T-helper 1 cell treated with Interleukin-12 subunit alpha and Interleukin-12 subunit beta and Interleukin-4 antibody, amounts not matched to agents 30 ng/mL and 1 ng/mL, for 36 hours (primary cell): ENCODE measurements around the gene MIER2. TPM values are rescaled to one million over a fixed set of nuclear protein-coding genes. Genes with fewer than 3 reads are reported as not detected.
"Not testable (repeated sequence)": the region's sequence is repeated elsewhere in the genome, so short reads cannot be mapped to it uniquely, and the experiment has no call there.

Source experiments
- intact Hi-C: fragments of 100-400 bp; cut with micrococcal nuclease; formaldehyde crosslinking; loops from one replicate; pipeline ENCODE4 v1.15.1; 2024
- total RNA-seq: library from RNA; stranded (reverse); gene quantifications from 2 replicates; pipeline ENCODE4 v1.2.3, GENCODE V29; 2022

Gene MIER2
- total RNA-seq = 25.4 and 28.3 TPM in 2 replicates

DNA sequence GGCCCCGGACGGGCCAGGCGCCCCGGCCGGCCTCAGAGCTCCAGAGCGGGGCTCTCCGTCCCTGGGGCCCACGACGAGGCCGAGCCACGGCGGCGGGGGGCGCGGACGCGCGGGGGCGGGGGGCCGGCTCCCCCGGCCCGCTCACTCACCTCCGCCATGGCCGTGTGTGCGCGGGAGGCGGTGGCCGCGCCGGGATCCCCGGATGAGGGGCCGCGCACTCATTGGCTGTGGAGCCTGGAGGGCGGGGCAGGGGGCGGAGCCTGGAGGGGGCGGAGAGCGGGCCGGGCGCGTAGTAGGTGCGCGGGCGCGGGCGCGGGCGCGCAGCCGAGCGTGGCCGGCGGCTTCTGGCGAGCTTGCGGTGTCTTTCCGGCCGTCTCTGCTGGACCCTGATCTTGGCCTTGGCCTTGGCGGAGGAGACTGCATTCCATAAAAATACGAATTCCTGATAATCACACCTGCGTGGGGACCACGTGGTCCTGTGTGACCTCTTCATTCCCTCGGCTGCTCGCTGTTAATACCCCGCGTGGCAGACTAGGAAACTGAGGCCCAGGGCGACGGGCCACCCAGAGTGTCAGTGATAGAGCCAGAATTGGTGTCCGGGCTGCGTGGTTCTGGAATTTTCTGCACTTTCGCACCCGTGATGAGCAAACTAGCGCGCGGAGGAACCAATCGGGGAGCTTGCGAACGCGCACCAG, at the start of gene MIER2:
TSS of gene MIER2 (minus strand) at position 172 of the 695 bp plus-strand sequence. CDS start at position 158, 14 bp downstream.
- intact Hi-C loops = loop anchor here (5.0 kb wide), 1 partner anchor 168 kb away; no protein-coding TSS in a partner anchor

DNA sequence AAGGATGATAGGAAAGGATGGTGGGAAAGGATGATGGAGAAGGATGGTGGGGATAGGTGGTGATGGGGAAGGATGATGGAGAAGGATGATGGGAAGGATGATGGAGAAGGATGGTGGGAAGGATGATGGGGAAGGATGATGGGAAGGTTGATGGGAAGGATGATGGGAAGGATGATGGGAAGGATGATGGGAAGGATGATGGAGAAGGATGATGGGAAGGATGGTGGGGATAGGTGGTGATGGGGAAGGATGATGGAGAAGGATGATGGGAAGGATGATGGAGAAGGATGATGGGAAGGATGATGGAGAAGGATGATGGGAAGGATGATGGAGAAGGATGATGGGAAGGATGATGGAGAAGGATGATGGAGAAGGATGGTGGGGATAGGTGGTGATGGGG, 49.0 kb upstream of the MIER2 start:
- intact Hi-C loops = not testable (repeated sequence)

DNA sequence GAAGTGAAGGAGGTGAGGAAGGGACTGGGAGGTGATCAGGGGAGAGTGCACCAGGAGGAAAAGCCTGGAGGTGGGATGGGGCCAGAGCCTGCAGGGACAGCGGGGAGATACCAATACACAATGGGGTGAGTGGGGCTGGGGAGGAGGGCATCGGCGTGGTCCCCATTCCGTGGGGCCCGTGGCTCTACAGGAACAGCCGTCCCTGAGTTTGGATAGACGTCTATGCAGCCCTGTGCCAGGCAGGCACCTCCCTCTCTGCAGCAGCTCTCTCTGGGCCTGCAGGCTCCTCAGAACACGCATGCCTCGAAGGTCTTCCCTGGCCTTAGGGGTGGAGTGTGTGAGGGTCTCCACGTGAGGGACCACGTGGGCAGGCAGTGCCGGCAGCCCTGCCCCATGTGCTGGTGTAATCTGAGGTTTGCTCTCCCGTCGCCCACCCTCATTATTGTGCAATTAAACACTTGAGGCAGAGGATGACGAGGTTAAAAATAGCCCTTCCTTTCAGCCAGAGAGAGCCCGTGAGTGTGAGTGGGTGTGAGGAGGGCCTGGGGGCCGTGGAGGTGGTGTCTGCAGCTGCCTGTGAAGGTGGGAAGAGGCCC, 47.9 kb upstream of the MIER2 start:
- intact Hi-C loops = no loop called here

DNA sequence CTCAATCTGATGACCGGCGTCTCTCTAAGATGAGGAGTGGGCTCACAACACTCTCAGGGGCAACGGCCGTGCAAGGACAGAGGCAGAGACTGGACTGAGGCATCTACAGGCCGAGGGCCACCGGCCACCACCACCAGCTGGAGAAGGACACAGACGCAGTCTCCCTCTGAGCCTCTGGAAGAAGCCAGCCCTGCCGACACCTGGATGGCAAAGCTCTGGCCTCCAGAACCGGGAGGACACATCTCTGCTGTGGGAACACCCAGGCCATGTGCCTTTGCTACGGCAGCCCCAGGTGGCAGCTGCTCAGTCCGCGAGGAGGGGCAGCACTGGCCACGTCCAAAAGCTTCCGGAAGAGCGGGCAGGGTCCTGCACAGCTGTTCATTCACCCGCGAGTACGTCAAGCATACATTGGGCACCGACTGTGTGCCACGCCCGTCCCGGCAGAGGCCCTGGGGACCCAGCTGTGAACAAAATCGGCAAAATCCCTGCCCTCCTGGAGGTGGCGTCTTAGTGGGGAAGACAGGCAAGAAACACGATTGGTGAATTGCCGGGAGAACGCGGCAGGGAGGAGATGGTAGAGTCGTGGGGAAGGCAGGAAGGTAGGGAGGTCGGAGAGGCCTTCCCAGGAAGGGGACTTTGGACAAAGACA, 47.3 kb upstream of the MIER2 start:
- intact Hi-C loops = no loop called here

DNA sequence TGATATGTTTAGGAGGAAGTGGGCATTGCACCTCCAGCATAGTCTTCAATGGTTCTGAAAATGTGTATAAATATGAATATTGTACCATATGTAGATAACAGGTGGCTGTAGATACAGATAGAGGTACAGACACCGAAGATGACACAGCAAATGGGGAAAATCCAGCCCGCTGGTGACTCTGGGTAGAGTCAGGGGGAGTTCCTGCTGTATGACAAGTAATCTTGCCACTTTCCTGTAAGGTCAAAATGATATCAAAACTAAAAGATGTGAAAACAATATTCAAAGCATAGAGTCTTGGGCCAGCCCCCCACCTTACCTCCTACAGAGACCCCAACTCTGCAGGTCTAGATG, 46.6 kb upstream of the MIER2 start:
- intact Hi-C loops = no loop called here

GRCh38 chr19:390386-391206, 46.0 kb upstream of the MIER2 start:
- intact Hi-C loops = no loop called here

DNA sequence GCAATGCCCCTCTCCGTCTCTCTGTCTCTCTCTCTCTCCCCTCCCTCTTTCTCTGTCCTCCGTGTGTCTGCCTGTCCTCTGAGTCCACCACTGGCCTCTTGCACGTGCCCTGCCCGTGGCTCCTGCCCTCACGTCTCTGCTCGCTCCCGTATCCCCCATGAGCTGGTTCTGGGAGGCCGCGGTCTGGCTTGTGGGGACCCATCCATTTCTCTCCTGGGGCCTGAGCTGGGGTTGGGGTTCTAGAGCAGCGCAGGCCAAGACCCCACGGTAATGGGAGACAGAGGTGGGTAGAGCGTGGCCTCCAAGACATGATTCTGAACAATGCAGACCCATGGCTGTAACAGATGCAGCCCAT, 45.3 kb upstream of the MIER2 start:
- intact Hi-C loops = no loop called here

DNA sequence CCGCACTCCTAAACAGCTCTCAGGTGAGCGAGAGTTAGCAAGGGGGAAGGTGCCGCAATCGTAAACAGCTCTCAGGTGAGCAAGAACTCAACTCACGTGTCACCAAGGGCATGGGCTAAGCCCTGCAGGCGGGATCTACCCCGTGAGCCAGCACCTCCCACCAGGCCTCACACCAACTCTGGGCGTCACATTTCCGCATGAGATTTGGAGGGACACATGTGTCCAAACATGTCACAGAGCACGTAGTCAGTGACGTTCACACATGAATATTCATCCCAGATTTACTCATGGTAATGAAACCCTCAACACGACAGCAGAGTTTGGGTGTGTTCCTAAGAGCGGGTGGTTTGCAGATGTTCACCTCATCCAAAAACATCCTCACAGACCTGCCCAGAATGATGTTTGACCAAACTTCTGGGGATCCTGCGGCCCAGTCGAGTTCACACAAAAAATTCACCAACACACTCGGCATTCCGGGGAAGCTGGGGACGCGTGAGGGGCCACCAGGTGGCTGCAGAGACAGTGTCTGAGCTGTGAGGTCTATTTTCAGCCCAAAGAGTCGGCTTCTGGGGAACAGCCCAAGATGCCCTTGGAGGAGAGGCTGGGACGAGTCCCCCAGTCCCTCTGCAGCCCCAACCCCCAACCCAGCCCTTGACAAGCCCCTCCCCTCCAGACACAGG, 44.8 kb upstream of the MIER2 start:
- intact Hi-C loops = no loop called here

GRCh38 chr19:388691-389090, 44.1 kb upstream of the MIER2 start:
- intact Hi-C loops = no loop called here

DNA sequence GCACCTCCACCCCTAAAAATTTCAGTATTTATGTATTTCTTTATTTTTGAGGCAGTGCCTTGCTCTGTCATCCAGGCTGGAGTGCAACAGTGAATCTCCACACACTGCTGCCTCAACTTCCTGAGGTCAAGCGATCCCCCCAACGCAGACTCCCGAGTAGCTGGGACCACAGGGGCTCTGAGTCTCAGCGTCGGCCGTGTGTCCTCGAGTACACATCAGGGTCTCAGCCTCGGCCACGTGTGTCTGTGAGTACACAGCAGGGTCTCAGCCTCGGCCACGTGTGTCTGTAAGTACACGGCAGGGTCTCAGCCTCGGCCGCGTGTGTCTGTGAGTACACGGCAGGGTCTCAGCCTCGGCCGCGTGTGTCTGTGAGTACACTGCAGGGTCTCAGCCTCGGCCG, 43.2 kb upstream of the MIER2 start:
- intact Hi-C loops = no loop called here

GRCh38 chr19:386632-387301, 42.2 kb upstream of the MIER2 start:
- intact Hi-C loops = not testable (repeated sequence)

- intact Hi-C loops = not testable (repeated sequence)
These were observed 41.6 kb upstream of the MIER2 start for GRCh38 chr19:386189-386588.

GRCh38 chr19:384799-385169, 40.2 kb upstream of the MIER2 start:
- intact Hi-C loops = no loop called here

- intact Hi-C loops = no loop called here
These were observed 39.6 kb upstream of the MIER2 start for GRCh38 chr19:383922-384798.

DNA sequence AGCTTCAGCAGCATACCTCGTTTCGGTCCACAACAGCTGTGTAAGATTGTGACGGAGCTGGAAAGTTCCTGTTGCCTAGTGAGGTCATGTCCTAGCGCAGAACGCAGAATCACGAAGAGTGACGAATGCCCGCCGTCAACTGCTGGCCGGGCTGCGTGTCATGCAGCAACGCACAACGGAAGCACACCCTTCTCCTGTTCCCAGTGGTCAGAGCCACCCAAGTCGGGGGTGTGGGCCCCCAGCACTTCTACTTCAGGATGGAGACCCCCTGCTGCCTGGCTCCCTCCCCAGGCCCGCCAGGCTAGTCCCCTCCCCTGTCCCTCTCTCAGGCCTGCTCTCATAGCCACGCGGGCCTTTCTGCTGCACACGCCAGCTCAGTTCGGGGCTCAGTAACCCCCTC, 38.4 kb upstream of the MIER2 start:
- intact Hi-C loops = no loop called here

DNA sequence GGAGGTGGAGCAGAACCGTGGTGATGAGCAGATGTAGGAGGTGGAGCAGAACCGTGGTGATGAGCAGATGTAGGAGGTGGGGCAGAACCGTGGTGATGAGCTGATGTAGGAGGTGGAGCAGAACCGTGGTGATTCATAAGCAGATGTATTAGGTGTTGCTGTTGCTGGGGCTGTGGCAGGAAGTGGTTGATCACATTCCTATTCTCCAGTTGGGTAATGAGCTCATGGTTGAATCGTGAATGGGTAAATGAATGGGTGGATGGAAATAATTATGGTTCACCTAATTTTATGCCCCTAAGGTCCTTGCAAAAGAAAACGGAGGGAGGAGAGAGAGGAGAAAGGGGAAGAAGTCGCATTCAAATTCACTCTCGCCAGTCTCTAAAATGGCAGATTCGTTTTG, 38.0 kb upstream of the MIER2 start:
- intact Hi-C loops = not testable (repeated sequence)

- intact Hi-C loops = not testable (repeated sequence)
These were observed 37.3 kb upstream of the MIER2 start for GRCh38 chr19:381901-382300.

GRCh38 chr19:380618-381219, 36.1 kb upstream of the MIER2 start:
- intact Hi-C loops = not testable (repeated sequence)

GRCh38 chr19:379796-380195, 35.2 kb upstream of the MIER2 start:
- intact Hi-C loops = no loop called here
